H9 (cell line): ENCODE measurements around the gene IQSEC2. TPM values are rescaled to one million over a fixed set of nuclear protein-coding genes. Genes with fewer than 3 reads are reported as not detected.

Source experiments
- DNase-seq: peaks from one replicate; pipeline ENCODE4 v3.0.0-alpha.2; 2017
- H2AFZ ChIP-seq: one replicate; pipeline ENCODE4 v1.6.1; 2013; ENCODE audit warnings: mild to moderate bottlenecking, low read length, control low read depth, moderate library complexity
- H2AK5ac ChIP-seq: 2 replicates; pipeline ENCODE4 v1.6.1; 2013; ENCODE audit warnings: low read length, control low read depth, mixed read lengths; ENCODE audit not compliant: insufficient read length
- H2BK120ac ChIP-seq: one replicate; pipeline ENCODE4 v1.6.1; 2013; ENCODE audit warnings: low read depth, mild to moderate bottlenecking, low read length, control low read depth, inconsistent platforms; ENCODE audit not compliant: poor library complexity, severe bottlenecking
- H2BK12ac ChIP-seq: 2 replicates; pipeline ENCODE4 v1.6.1; 2013; ENCODE audit warnings: low read length, control low read depth, mixed read lengths, low read depth; ENCODE audit not compliant: insufficient read length
- H2BK15ac ChIP-seq: 2 replicates; pipeline ENCODE4 v1.6.1; 2013; ENCODE audit warnings: low read depth, low read length, control low read depth
- H2BK20ac ChIP-seq: one replicate; pipeline ENCODE4 v1.6.1; 2013; ENCODE audit warnings: low read depth, mild to moderate bottlenecking, low read length, control low read depth, inconsistent platforms; ENCODE audit not compliant: poor library complexity, severe bottlenecking
- H2BK5ac ChIP-seq: 2 replicates; pipeline ENCODE4 v1.6.1; 2013; ENCODE audit warnings: low read length, control low read depth, mixed read lengths; ENCODE audit not compliant: insufficient read length
- H3K14ac ChIP-seq: 2 replicates; pipeline ENCODE4 v1.6.1; 2013; ENCODE audit warnings: low read length, control low read depth; ENCODE audit not compliant: insufficient read depth
- H3K18ac ChIP-seq: 2 replicates; pipeline ENCODE4 v1.6.1; 2013; ENCODE audit warnings: low read depth, mild to moderate bottlenecking, mixed read lengths, low read length, control low read depth; ENCODE audit not compliant: insufficient read length
- H3K23ac ChIP-seq: 2 replicates; pipeline ENCODE4 v1.6.1; 2013; ENCODE audit warnings: low read length, control low read depth, mixed read lengths, low read depth; ENCODE audit not compliant: insufficient read length
- H3K23me2 ChIP-seq: 2 replicates; pipeline ENCODE4 v1.6.1; 2013; ENCODE audit warnings: low read depth, mild to moderate bottlenecking, mixed read lengths, low read length, control low read depth; ENCODE audit not compliant: insufficient read length, poor library complexity, severe bottlenecking
- H3K27ac ChIP-seq: 2 replicates; pipeline ENCODE4 v1.5.1; 2013; ENCODE audit warnings: low read length, control low read depth, mixed read lengths, low read depth; ENCODE audit not compliant: insufficient read length
- H3K27me3 ChIP-seq: 2 replicates; pipeline ENCODE4 v1.6.1; 2013; ENCODE audit warnings: low read length, control low read depth, inconsistent platforms; ENCODE audit not compliant: insufficient read depth
- H3K4ac ChIP-seq: 2 replicates; pipeline ENCODE4 v1.6.1; 2013; ENCODE audit warnings: low read depth, mild to moderate bottlenecking, control low read depth, inconsistent platforms, low read length, moderate library complexity
- H3K4me1 ChIP-seq: 2 replicates; pipeline ENCODE4 v1.6.1; 2013; ENCODE audit warnings: low read length, control low read depth, inconsistent platforms; ENCODE audit not compliant: insufficient read depth
- H3K4me2 ChIP-seq: 2 replicates; pipeline ENCODE4 v1.6.1; 2013; ENCODE audit warnings: low read length, control low read depth, mixed read lengths; ENCODE audit not compliant: insufficient read length, insufficient read depth
- H3K56ac ChIP-seq: 2 replicates; pipeline ENCODE4 v1.6.1; 2013; ENCODE audit warnings: low read depth, mild to moderate bottlenecking, mixed read lengths, low read length, control low read depth; ENCODE audit not compliant: insufficient read length
- H3K79me1 ChIP-seq: 2 replicates; pipeline ENCODE4 v1.6.1; 2013; ENCODE audit warnings: low read depth, mild to moderate bottlenecking, moderate library complexity, low read length, control low read depth, inconsistent platforms; ENCODE audit not compliant: insufficient read depth, poor library complexity, severe bottlenecking
- H3K79me2 ChIP-seq: 2 replicates; pipeline ENCODE4 v1.6.1; 2013; ENCODE audit warnings: low read length, control low read depth, inconsistent platforms; ENCODE audit not compliant: insufficient read depth
- H3K9ac ChIP-seq: 2 replicates; pipeline ENCODE4 v1.6.1; 2013; ENCODE audit warnings: low read length, control low read depth, mixed read lengths; ENCODE audit not compliant: insufficient read length; ENCODE audit errors: extremely low read depth
- H3K9me3 ChIP-seq: one replicate; pipeline ENCODE4 v1.6.1; 2013; ENCODE audit warnings: low read depth, low read length, inconsistent platforms; ENCODE audit not compliant: control insufficient read depth
- H3T11ph ChIP-seq: one replicate; pipeline ENCODE4 v1.6.1; 2013; ENCODE audit warnings: mild to moderate bottlenecking, low read length, control low read depth, inconsistent platforms
- H4K20me1 ChIP-seq: one replicate; pipeline ENCODE4 v1.6.1; 2013; ENCODE audit not compliant: control insufficient read depth, insufficient read length, insufficient read depth
- H4K5ac ChIP-seq: 2 replicates; pipeline ENCODE4 v1.6.1; 2013; ENCODE audit warnings: low read depth, mild to moderate bottlenecking, mixed read lengths, low read length, control low read depth; ENCODE audit not compliant: insufficient read length
- H4K8ac ChIP-seq: replicated peaks from 2 replicates; pipeline ENCODE4 v1.6.1; 2013; ENCODE audit warnings: low read length, control low read depth, mixed read lengths, low read depth; ENCODE audit not compliant: insufficient read length
- H4K91ac ChIP-seq: 2 replicates; pipeline ENCODE4 v1.6.1; 2013; ENCODE audit warnings: low read depth, mild to moderate bottlenecking, moderate library complexity, mixed read lengths, low read length, control low read depth; ENCODE audit not compliant: insufficient read length
- H3K27ac Mint-ChIP-seq, 3 experiments: 2 replicates in 2 of 3; 3 replicates in 1 of 3; pipeline ENCODE4 v1.8.0; 2020 to 2021; ENCODE audit warnings: mixed read lengths in 3 of 3, mild to moderate bottlenecking in 1 of 3, moderate library complexity in 1 of 3
- H3K27me3 Mint-ChIP-seq: 2 replicates; pipeline ENCODE4 v1.8.0; 2021; ENCODE audit warnings: low read depth, mild to moderate bottlenecking, moderate library complexity, mixed read lengths
- H3K36me3 Mint-ChIP-seq, 3 experiments: 2 replicates in 2 of 3; 3 replicates in 1 of 3; pipeline ENCODE4 v1.8.0; 2020 to 2021; ENCODE audit warnings: low read depth in 3 of 3, mixed read lengths in 3 of 3; ENCODE audit not compliant: insufficient read depth in 1 of 3
- H3K4me1 Mint-ChIP-seq, 2 experiments: 2 replicates each; pipeline ENCODE4 v1.8.0; 2020; ENCODE audit warnings: mixed read lengths in 2 of 2
- H3K4me3 Mint-ChIP-seq, 2 experiments: 2 replicates in 1 of 2; 3 replicates in 1 of 2; pipeline ENCODE4 v1.8.0; 2020 to 2021; ENCODE audit warnings: mild to moderate bottlenecking in 2 of 2, mixed read lengths in 2 of 2, moderate library complexity in 1 of 2
- H3K9me3 Mint-ChIP-seq, 2 experiments: 2 replicates in 1 of 2; 3 replicates in 1 of 2; pipeline ENCODE4 v1.8.0; 2020; ENCODE audit warnings: mild to moderate bottlenecking in 2 of 2, mixed read lengths in 2 of 2, moderate library complexity in 1 of 2
- WGBS: extraction: QIAGEN DNeasy Blood & Tissue Kit; methylation state at CpG from one replicate; pipeline ENCODE4 v1.1.7; 2013; ENCODE audit warnings: missing lambda C conversion rate, low lambda C conversion rate, mixed read lengths; ENCODE audit not compliant: insufficient read length; ENCODE audit errors: extremely low coverage; 5-methylcytosine and 5-hydroxymethylcytosine counted together
- total RNA-seq: library from RNA; stranded (reverse); gene quantifications from 2 replicates; pipeline ENCODE4 v1.2.1, GENCODE V29; 2021
- TF ChIP-seq, protein P1 (sequence below): fragments of 200-600 bp; sonication (generic); conservative IDR thresholded peaks from 3 replicates; pipeline ENCODE4 v1.8.0; 2021; ENCODE audit warnings: antibody characterized with exemption, mild to moderate bottlenecking

IQSEC2 gene
- total RNA-seq, 1 experiment from 2014 or later, result 7.0 TPM

DNA sequence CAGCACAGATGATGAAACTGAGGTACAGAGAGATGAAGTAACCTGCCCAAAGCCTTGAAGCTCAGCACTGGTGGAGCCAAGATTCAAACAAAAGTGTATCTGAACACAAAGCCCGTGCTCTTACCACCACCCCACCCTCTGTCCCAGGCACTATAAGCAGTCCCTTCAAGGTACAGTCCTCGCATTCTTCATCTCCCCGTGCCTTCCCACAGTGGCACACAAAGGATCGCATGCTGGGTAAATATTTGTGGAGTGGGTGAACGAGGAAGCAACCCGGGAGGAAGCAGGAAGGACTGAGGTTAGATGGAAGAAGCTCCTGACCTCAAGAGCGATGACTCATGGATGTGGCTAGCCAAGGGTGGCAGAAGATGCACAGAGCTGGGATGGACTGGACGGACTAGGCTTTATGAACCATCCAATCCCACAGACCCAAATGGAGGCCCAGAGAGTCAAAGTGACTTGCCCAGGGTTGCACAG, 18.4 kb downstream of the IQSEC2 start:
- peaks cover 10 to 17% (median 14%) of the 10 kb centered on the region in 3 experiments; a peak in 6 of 7 replicates for H3K36me3 Mint-ChIP-seq
- Histone ChIP-seq H2BK120ac (no peak overlapping the region), H3K23ac (no peak overlapping the region), H3K9me3 (peaks cover 23% of the 10 kb centered on the region), H2BK12ac (no peak overlapping the region), H3K27me3 (no peaks in the 10 kb centered on the region), H3K79me2 (no peaks in the 10 kb centered on the region), H3K79me1 (no peaks in the 10 kb centered on the region), H3K56ac (no peak overlapping the region), H3K23me2 (no peaks in the 10 kb centered on the region), H3K27ac (no peak overlapping the region), H3K4me2 (no peak overlapping the region), H4K91ac (no peak overlapping the region), H4K5ac (no peak overlapping the region), H3T11ph (no peak overlapping the region), H2BK5ac (no peak overlapping the region), H3K4ac (no peak overlapping the region), H4K8ac (no peak overlapping the region), H3K18ac (no peak overlapping the region), H3K14ac (no peak overlapping the region; the same call in 1 of the 2 replicates), H2AK5ac (no peak overlapping the region), H3K9ac (no peak overlapping the region), H2BK15ac (no peak overlapping the region), H2AFZ (no peak overlapping the region), H4K20me1 (no peaks in the 10 kb centered on the region), H2BK20ac (no peak overlapping the region), H3K4me1 (no peaks in the 10 kb centered on the region)
- H3K9me3 Mint-ChIP-seq, result peaks cover 69 to 75% of the 10 kb centered on the region in 2 experiments
- H3K4me3 Mint-ChIP-seq, result no peak overlapping the region
- DNase-seq, result no peak
- no CpG with 5 or more reads among the region's 8 CpGs for WGBS
- no peaks in the 10 kb centered on the region; the same call in 1 of the 2 replicates for H3K27me3 Mint-ChIP-seq
- TF ChIP-seq, protein P1, sequence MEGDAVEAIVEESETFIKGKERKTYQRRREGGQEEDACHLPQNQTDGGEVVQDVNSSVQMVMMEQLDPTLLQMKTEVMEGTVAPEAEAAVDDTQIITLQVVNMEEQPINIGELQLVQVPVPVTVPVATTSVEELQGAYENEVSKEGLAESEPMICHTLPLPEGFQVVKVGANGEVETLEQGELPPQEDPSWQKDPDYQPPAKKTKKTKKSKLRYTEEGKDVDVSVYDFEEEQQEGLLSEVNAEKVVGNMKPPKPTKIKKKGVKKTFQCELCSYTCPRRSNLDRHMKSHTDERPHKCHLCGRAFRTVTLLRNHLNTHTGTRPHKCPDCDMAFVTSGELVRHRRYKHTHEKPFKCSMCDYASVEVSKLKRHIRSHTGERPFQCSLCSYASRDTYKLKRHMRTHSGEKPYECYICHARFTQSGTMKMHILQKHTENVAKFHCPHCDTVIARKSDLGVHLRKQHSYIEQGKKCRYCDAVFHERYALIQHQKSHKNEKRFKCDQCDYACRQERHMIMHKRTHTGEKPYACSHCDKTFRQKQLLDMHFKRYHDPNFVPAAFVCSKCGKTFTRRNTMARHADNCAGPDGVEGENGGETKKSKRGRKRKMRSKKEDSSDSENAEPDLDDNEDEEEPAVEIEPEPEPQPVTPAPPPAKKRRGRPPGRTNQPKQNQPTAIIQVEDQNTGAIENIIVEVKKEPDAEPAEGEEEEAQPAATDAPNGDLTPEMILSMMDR, result no peak
- peaks cover 2 to 4% of the 10 kb centered on the region in 2 experiments; a peak in 2 of 4 replicates for H3K4me1 Mint-ChIP-seq
- H3K27ac Mint-ChIP-seq, result no peak overlapping the region
